Measurements from ENCODE around the gene FGD6.

DNA sequence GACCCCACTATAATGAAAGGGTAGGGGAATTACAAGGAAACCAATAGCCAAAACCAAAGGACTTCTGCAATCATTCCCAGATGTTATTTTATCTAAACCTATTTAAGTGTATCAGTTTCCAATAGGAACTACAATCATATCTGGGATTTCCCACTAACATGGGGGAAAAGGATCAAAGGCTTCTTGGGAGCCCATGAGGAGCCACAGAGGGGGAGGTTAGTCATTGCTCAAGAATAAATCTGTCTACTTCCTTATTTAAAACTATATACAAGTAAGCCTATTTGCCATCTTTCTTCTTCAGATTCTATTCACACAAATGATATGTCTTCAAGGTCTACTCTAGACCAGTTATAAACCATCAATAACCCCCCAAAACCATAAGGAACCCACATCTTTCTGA is 33.1 kb downstream of the FGD6 start:
- TF ChIP-seq, protein P1, sequence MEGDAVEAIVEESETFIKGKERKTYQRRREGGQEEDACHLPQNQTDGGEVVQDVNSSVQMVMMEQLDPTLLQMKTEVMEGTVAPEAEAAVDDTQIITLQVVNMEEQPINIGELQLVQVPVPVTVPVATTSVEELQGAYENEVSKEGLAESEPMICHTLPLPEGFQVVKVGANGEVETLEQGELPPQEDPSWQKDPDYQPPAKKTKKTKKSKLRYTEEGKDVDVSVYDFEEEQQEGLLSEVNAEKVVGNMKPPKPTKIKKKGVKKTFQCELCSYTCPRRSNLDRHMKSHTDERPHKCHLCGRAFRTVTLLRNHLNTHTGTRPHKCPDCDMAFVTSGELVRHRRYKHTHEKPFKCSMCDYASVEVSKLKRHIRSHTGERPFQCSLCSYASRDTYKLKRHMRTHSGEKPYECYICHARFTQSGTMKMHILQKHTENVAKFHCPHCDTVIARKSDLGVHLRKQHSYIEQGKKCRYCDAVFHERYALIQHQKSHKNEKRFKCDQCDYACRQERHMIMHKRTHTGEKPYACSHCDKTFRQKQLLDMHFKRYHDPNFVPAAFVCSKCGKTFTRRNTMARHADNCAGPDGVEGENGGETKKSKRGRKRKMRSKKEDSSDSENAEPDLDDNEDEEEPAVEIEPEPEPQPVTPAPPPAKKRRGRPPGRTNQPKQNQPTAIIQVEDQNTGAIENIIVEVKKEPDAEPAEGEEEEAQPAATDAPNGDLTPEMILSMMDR (IDR thresholded peaks at IDR 0.05), result no peak
- no peak for TF ChIP-seq POLR2A (IDR thresholded peaks at IDR 0.05)

Data from testis (tissue), 2 donors.